Head of caudate nucleus (tissue), 42 donors: ENCODE results near the gene NPPB.

Experiments
- DNase-seq, 42 donors: peaks; one replicate each; pipeline versions ENCODE4 v3.0.0 to v3.0.0-alpha.2; 2020 to 2021; ENCODE audit warnings: mixed read lengths in 7 of 42
- intact Hi-C: fragments of 100-400 bp; cut with DNase I; formaldehyde crosslinking; loops from one replicate; pipeline ENCODE4 v1.15.0; 2022

NPPB gene

GRCh38 chr1:11838349-11839272 lies 20.1 kb downstream of the NPPB start:
- intact Hi-C loops: loop anchor here (5.0 kb wide), 1 partner anchor 54 kb away; no protein-coding TSS in a partner anchor
- peak; percentile 69 to 92 (median 82) for DNase-seq

GRCh38 chr1:11837767-11838348 lies 20.9 kb downstream of the NPPB start:
- intact Hi-C loops: loop anchor here (5.0 kb wide), 1 partner anchor 54 kb away; no protein-coding TSS in a partner anchor
- no peak for DNase-seq

GRCh38 chr1:11836955-11837766 lies 21.6 kb downstream of the NPPB start:
- DNase-seq: no peak
- intact Hi-C loops: loop anchor here (5.0 kb wide), 1 partner anchor 55 kb away; no protein-coding TSS in a partner anchor

GRCh38 chr1:11835441-11836225 lies 23.1 kb downstream of the NPPB start:
- DNase-seq: no peak
- intact Hi-C loops: loop anchor here (5.0 kb wide), 1 partner anchor 57 kb away; no protein-coding TSS in a partner anchor

- intact Hi-C loops: no loop called here
- no peak for DNase-seq
Observed at GRCh38 chr1:11833900-11834299, 24.8 kb downstream of the NPPB start.

- intact Hi-C loops: no loop called here
- no peak for DNase-seq
Observed at GRCh38 chr1:11833497-11833896, 25.2 kb downstream of the NPPB start.

GRCh38 chr1:11831945-11832725 lies 26.6 kb downstream of the NPPB start:
- DNase-seq: no peak
- intact Hi-C loops: no loop called here

- DNase-seq: no peak
- intact Hi-C loops: no loop called here
Observed at GRCh38 chr1:11828511-11828910, 30.2 kb downstream of the NPPB start.

GRCh38 chr1:11826946-11827345 lies 31.8 kb downstream of the NPPB start:
- no peak for DNase-seq
- intact Hi-C loops: no loop called here

GRCh38 chr1:11825131-11825530 lies 33.6 kb downstream of the NPPB start:
- DNase-seq: no peak
- intact Hi-C loops: no loop called here

GRCh38 chr1:11823366-11824137 lies 35.2 kb downstream of the NPPB start:
- no peak for DNase-seq
- intact Hi-C loops: no loop called here

GRCh38 chr1:11822091-11822490 lies 36.7 kb downstream of the NPPB start:
- DNase-seq: no peak
- intact Hi-C loops: no loop called here

GRCh38 chr1:11817192-11817591 lies 41.6 kb downstream of the NPPB start:
- intact Hi-C loops: no loop called here
- no peak for DNase-seq

- intact Hi-C loops: no loop called here
- no peak for DNase-seq
Observed at GRCh38 chr1:11813021-11813420, 45.7 kb downstream of the NPPB start.
